ENCODE data around the gene SMIM28. TPM values are rescaled to one million over a fixed set of nuclear protein-coding genes. Genes with fewer than 3 reads are reported as not detected.
"Not testable (repeated sequence)": the region's sequence is repeated elsewhere in the genome, so short reads cannot be mapped to it uniquely, and the experiment has no call there.

Gene SMIM28
- not detected for polyA plus RNA-seq (ENCODE audit: insufficient read depth in 1 of 5, insufficient read length in 5 of 5, low replicate concordance in 1 of 5)
- long read RNA-seq, donor 1, result 0 reads
- long read RNA-seq, donor 2, result 0 reads
- long read RNA-seq, donor 3, result 0 reads
- long read RNA-seq, donor 4, result 0 reads
- long read RNA-seq, donor 5, result 0 reads
- long read RNA-seq, donor 6, result 0 reads
- long read RNA-seq, donor 7, result 0 reads
- long read RNA-seq, donor 8, result 0 reads

DNA sequence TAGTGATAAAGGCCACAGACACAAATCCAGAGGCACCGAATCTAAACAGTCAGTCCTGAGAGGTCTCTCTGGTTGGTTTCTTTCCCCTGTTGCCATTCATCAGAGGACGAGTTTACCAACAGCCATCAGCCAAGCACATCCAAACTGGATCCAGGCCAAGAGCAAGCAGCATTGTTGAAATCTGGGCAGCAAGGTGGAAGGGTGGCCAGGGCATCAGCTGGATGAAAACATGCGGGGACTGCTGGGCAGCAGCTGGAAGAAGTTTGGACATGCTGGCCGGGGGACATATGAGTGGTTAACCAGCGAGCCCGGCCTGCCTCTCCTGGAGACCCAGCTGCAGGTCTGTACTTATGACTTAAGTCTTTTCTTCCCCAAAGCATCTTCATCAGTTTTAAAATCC is at the start of gene SMIM28:
TSS of gene SMIM28 (plus strand) at position 62 of the 400 bp plus-strand sequence. CDS start at position 230, 168 bp downstream.
- no peak for DNase-seq

DNA sequence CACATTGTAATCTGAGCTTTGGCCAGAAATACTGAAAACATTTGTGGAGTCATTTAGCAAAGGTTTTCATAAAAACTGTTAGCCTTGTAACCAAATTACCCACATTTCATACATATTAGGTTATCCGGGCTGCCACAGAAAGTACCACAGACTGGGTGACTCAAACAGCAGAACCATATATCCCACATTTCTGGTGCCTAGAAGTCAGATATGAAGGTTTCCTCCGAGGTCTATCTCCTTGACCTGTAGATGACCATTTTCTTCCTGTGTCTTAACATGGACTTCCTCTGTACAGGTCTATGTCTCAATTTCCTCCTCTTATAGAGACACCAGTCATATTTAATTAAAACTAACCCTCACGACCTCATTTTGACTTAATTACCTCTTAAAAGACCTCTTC is 49.5 kb upstream of the SMIM28 start:
- no peak for DNase-seq

DNA sequence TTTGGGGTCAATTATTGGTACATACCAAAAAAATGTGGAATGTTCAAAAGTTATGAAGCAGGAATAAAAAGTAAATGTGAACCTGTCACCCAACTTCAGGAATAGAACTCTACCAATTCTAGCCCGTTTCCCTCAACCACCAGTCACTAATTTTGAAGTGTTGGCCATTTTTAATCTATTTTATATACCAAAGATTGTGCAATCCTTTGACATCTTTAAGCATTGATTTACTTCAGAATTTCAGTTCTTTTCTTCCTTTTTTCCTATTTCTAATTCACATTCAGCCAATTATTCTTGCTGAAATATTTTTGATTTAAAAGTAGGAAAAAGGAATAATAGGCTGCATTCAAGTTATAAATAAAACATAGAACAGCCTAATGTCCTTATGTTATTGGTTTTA is 46.9 kb upstream of the SMIM28 start:
- DNase-seq, result no peak

GRCh38 chr6:138331444-138331843 is 46.3 kb upstream of the SMIM28 start:
- no peak for DNase-seq

DNA sequence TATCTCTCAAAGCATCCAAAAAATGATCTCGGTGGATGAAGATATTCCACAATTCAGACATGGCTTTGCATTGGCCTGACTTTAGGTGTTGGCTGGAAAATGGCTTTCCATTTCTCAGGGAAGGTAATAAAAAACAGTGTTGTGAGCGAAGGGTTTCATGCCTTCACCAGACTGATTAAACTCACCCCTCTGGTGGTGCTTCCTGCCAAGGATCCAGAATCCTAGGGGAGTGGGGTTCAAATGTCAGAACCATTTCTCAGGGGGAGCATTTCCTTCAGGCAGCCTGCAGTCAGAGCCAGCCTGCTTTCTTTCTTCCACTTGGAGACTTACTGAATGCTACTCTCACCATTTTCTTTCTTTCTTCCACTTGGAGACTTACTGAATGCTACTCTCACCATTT is 45.7 kb upstream of the SMIM28 start:
- DNase-seq, result no peak

GRCh38 chr6:138334000-138334399 is 43.7 kb upstream of the SMIM28 start:
- DNase-seq, result no peak

DNA sequence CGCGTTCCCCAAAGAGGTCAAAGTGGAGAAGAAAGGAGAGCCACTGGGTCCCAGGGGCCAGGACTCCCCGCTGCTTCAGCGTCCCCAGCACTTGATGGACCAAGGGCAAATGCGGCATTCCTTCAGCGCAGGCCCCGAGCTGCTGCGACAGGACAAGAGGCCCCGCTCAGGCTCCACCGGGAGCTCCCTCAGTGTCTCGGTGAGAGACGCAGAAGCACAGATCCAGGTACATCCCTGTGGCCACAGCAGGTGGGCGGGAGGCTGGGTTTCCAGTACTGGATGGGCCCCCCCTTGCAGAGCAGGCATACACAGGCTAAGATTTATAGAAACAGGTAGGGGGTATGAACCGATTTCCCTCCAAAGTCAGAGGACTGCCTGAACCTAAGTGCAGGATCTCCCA is 42.7 kb upstream of the SMIM28 start:
- DNase-seq, result no peak

DNA sequence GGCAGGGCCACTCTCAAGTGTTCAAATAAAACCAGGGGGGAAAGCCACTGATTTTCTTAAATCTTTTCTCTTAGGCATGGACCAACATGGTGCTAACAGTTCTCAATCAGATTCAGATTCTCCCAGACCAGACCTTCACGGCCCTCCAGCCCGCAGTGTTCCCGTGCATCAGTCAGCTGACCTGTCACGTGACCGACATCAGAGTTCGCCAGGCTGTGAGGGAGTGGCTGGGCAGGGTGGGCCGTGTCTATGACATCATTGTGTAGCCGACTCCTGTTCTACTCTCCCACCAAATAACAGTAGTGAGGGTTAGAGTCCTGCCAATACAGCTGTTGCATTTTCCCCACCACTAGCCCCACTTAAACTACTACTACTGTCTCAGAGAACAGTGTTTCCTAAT is 41.5 kb upstream of the SMIM28 start:
- no peak for DNase-seq

DNA sequence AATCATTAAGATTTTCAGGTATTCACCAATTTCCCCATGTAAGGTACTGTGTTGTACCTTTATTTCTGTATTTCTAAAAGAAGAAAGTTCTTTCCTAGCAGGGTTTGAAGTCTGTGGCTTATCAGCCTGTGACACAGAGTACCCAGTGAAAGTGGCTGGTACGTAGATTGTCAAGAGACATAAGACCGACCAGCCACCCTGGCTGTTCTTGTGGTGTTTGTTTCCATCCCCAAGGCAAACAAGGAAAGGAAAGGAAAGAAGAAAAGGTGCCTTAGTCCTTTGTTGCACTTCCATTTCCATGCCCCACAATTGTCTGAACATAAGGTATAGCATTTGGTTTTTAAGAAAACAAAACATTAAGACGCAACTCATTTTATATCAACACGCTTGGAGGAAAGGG is 40.6 kb upstream of the SMIM28 start:
- DNase-seq, result no peak

- no peak for DNase-seq
These were observed 38.7 kb upstream of the SMIM28 start for GRCh38 chr6:138339024-138339423.

DNA sequence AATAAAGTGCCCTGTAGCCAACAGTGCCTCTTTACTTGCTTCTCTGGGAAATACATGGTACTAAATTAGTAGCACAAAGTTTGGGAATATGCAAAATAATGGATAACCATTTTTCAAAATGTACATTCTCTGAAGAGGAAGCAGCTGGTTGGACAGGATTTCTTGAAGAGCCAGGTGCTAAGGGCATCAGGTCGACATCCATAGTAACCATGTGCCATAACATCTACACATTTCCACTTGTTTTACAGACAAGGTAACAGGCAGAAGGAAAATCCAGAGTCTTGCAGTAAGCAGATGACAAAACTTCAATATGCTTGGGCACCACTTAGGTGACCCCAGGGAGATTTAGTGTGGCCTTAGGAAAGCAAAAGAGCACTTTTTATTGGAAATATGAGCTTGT is 36.5 kb upstream of the SMIM28 start:
- no peak for DNase-seq

- DNase-seq, result no peak
These were observed 34.6 kb upstream of the SMIM28 start for GRCh38 chr6:138343112-138343511.

DNA sequence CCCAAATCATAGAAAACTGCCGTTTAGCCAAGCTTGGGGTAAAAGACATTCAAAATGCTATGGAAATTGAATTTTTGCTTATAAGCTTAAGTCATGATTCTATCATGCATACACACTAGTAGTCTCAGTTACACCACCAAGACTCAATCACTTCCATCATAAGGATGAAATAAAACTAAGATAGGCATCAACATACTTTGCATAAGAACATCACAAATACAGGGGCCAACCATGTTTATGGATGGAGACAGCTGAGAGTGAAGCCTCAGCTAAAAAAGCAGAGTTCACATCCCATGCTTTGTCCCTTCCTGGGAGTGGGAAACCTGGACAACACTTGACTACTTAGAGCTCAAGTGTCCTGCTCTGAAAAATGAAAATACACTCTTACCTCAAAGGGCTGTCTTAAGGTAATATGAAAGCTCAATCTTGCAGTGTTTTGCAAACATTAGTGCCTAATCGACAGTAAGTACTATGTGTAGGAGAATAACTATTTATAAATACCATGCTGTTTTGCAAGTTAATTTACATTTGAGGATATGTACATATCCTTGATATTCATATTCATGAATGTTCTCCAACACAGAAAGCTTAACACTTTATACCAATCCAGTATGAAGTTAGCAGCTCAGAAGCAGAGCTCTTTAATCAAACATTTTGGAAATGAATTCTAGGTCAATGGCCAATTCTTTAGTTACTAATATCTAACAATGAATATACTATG is 32.0 kb upstream of the SMIM28 start:
- DNase-seq, result no peak

DNA sequence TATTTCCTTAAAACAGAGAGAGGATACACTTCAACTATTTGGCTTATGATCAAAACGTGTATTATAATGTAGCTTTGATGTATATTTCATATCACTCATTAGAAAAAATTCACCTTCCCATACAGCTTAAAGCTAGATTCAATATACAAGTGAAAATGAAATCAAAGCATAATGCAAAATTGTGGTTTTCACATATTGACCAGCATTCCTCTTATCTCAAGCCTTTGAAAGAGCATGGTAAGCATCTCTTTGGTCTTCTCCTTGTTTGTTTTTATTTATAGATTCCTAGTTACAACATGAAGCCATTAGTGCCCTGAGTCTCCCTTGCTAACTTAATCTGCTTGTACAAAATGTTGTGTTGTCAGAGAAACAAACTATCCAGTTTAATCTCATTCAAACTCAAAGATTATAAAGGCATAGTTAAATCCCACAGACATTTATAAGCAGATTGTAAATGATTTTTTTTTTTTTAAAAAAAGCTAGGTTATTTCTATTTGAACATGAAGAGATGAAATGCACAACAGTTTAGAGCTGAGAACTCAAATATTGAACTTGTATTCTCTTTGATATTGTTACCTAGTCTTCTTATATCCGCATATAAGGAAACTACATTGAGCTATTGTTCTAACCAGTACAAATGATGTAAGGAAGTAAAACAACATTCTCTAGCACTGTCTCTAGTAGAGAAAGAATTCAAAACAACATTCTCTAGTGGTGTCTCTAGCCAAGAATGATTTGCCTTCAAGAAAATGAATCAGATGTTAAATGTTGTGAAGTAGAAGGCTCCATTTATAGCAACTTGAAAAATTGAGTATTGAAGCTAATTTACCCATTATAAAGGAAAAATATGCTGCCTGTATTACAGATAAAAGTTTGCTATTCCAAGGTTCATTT is 31.2 kb upstream of the SMIM28 start:
- DNase-seq, result no peak

DNA sequence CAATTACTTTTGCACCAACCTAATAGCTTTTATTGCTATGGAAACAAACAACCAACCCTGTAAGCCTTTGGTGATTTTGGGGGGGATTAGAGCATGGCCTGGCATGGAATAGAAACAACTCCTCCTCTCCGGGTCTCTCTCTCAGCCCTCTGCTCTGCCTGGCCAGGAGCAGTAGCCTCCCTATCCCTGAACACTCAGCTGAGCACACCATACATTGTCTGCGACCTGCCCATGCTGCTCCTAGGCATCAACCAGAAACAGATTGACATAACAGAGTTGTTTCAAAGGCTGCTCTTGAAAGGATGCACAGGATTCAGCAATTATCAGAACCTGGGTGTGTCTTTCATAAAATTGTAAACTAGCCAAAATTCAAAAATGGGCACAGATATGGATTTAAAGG is 29.8 kb upstream of the SMIM28 start:
- DNase-seq, result no peak

DNA sequence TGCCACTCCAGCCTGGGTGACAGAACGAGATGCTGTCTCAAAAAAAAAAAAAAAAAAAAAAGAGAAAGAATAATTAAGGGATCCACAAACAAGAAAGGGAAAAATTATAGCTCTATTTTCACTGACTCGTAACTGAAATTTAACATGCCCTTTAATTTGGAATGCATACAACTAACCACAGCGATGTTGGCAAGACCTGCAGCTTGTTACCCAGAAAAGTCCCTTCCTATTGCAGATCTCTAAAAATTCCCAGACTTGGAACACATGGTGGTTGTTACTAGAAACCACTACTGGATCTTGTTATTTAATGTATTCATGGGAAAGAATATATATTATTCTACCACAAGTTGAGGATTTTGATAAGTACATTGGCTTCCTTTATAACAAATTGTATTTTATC is 27.8 kb upstream of the SMIM28 start:
- DNase-seq, result no peak

GRCh38 chr6:138357928-138358327 is 19.8 kb upstream of the SMIM28 start:
- no peak for DNase-seq

DNA sequence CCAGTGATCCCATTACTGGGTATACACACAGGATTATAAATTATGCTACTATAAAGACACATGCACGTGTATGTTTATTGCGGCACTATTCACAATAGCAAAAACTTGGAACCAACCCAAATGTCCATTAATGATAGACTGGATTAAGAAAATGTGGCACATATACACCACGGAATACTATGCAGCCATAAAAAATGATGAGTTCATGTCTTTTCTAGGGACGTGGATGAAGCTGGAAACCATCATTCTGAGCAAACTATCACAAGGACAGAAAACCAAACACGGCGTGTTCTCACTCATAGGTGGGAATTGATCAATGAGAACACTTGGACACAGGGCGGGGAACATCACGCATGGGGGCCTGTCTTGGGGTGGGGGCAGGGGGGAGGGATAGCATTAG is 9.0 kb upstream of the SMIM28 start:
- not testable (repeated sequence) for DNase-seq

- no peak for DNase-seq
These were observed 6.9 kb upstream of the SMIM28 start for GRCh38 chr6:138370631-138371451.

GRCh38 chr6:138371452-138371711 is 6.3 kb upstream of the SMIM28 start:
- DNase-seq, result no peak

- DNase-seq, result no peak
These were observed 6.0 kb upstream of the SMIM28 start for GRCh38 chr6:138371720-138372119.

Data from right lung (tissue), 10 donors.